ENCODE measurements around the gene SMARCA5.

Gene SMARCA5

DNA sequence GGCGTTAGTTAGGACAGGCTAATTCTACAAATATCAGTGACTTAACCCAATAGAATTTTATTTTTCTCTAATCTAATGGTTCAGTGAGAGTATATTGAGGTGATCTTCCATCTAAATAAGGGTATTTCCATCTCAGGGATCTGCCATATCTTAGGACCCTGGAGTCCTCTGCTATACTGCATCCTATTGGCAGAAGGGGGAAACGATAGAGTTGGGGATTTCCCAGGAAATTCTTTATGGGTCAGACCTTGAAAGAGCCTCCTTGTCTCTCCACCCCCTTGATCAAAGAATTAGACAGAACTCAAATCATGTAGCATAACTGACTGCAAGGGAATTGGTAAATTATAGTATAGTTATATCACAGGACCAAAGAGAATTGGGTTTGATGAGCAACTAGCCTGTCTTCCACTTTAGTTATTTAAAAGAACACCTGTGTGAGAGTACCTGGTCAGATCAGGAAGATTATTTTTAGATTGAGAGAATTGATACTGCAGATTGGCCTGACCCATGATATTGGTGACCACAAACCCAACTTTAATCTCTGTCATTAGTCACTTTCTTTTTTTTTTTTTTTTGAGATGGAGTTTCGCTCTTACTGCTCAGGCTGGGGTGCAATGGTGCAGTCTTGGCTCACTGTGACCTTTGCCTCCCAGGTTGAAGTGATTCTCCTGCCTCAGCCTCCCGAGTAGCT is 25.6 kb downstream of the SMARCA5 start:
- DNase-seq = no peak

DNA sequence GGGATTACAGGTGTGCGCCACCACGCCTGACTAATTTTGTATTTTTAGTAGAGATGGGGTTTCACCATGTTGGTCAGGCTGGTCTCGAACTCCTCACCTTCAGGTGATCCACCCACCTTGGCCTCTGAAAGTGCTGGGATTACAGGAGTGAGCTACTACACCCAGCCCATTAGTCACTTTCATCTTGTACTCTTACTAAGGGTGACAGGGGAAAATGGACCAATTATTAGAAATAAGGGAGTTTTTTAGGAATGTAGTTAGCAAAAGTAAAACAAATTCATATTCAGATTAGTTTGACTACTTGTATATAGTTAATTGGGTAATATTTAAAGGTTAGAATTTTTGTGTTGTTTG is 26.1 kb downstream of the SMARCA5 start:
- DNase-seq = no peak

DNA sequence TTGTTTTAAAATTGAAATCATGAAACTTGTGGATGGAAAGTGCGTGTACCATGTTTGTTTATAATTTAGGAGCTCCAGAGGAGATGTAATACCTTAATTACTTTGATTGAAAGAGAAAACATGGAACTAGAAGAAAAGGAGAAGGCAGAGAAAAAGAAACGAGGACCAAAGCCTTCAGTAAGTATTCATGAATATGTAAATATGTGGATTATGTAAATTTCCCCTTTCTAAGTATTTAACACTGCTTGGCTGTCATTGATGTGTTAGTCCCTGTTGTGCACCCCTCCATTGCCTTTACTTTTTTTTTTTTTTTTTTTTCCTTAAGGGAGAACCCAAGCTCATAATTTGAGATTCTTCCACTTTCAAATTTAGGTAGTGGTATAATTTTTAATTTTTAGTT is 36.4 kb downstream of the SMARCA5 start:
- DNase-seq = no peak

DNA sequence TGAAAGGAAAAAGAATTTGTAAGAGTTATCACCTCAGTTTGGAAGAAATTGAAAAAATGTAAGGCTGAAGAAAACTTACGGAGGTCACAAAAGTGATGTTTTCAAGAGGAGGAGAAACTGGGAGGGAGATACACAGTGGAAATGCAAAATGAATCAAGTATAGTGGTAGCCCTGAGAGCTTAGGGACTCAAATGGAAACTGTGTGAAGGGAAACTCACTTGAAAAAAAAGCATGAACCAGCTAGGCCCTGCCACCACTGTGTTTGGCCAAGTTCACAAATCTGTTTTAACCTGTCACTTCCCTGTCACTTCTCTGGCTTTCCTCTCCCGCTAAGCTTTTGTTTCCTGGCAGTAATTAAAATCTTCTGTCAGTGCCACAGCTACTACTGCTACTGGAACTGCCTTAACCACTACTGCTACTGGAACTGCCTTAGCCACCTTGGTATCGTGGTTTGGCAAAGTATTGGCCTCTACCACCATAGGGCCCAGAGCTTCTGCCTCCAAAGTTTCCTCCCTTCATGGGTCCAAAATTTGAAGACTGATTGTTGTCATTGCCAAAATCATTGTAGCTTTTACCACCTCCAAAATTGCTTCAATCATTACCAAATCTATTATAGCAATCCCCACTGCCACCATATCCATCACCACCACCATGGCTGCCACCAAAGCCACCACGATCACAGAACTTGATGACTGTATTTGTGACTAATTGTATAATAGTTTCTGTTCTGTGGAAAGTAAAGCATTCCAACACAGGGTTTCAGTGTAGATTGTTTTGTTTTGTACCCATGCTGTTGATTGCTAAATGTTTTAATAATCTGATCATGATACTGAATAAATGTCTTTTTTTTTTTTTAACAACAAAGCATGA is 41.5 kb downstream of the SMARCA5 start:
- no peak for DNase-seq

DNA sequence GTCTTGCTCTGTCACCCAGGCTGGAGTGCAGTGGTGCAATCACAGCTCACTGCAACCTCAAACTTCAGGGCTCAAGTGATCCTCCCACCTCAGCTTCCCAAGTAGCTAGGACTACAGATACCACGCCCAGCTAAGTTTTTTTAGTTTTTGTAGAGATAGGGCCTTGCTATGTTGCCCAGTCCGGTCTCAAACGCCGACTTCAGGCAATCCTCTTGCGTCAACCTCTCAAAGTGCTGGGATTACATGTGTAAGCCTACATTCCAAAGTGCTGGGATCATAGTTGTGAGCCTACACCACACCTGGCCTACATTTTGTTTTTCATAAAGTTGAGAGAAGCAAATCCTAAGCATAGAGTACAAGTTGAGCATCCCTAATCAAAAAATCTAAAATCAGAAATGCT is 42.2 kb downstream of the SMARCA5 start:
- DNase-seq = no peak

DNA sequence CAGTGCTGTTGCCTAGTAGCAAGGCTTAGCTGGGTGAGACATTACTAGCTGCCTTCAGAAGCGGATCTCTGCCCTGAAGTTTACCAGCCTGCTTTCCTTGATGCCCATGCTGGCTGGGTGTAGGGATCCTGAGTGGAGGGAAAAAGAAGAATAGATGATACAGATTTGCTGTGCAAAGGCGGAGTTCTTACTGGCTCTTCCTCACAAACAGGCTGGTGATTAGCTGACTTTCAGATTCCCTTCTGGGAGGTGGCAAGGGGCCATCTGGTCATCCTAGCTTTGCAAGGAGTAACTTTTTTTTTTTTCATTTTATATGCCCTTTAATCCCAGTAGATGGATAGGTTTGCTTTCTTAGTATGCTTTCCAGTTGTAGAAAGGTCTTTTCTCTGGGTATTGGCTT is 44.8 kb downstream of the SMARCA5 start:
- DNase-seq = no peak

DNA sequence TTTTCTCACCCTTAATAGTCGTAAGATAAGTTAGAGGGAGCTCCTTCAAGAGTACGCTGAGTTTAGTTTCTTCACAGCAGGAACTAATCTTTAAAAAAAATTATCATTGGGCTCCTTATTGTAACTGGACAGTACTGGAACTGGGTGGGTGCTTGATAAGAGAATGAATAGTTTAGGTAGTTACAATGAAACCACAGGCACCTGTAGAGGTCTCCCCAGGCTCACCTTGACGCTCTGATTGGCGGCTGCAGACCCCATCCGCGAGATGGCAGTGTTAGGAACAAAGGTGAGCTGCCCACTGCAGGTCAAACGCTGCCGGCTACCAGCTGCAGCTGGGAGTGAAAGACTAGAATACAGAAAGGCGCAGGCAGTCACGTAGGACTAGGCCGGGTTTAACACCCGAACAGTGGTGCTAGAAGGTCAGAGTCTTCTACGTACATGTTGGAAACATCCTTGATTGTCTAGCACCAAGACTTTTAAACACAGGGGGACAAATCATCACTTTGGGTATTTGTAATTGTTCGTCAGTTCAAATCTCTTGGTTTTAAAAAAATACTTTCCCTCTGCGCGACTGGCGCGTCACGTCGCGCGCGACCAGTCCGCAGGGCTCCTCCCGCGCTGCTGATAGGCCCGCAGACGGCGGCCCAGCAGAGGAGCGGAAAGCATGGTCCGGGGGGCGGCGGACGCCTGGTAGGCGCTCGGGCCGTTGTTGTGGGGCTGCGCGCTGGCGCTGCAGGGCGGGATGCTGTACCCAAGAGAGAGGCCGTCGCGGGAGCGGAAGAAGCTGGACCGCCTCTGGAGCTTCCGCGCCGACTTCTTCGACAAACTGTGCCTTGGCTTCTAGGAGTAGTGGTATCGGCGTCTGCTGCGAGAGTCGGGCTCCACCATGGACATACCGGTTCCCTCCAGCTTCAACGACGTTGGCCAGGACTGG is 45.6 kb downstream of the SMARCA5 start:
- DNase-seq = no peak

DNA sequence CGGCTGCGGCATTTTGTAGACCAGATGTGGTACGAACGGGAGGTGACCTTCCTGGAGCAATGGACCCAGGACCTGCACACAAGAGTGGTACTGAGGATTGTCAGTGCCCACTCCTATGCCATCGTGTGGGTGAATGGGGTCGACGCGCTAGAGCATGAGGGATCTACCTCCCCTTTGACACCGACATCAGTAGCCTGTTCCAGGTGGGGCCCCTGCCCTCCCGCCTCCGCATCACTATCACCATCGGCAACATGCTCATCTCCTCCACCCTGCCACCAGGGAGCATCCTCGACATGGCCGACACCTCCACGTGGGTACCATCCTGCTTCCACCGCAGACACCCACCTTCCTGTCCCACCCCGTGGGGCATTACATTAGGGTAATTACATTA is 46.2 kb downstream of the SMARCA5 start:
- DNase-seq = no peak

DNA sequence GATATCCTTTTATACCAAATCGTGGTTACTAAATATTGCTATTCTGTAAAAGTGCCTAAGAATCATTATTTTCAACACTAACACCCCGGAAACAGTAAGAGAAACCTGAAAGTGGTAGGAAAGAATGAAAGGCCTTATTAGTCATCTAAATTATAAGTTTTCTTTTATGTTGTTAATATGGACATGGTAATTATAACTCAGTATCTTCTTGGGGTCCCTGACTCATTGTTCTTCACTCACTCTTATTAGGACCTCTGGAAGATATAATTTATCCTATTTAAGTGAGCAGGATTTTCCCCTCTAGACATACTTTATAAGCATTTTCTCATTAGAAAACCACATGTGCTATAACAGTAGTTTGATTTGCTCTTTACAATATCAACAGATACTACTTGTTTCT is 51.0 kb downstream of the SMARCA5 start:
- no peak for DNase-seq

DNA sequence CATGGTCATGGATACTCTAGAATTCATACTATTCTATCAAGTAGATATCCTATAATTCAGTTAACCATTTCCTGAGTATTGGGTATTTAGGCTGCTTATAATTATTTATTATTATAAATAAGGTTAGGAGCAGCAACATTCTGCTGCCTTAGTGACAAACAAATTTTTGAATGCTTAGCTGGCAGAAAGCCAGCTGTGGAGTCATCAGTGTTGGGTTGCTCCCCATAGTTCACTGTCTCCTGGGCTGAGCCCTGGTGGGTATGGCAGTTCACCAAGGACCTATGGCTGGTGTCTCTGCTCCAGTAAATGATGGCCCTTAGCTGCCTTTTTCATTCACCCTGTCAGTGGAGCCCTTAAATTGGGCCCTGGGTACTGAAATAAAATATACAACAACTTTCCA is 61.8 kb downstream of the SMARCA5 start:
- no peak for DNase-seq

DNA sequence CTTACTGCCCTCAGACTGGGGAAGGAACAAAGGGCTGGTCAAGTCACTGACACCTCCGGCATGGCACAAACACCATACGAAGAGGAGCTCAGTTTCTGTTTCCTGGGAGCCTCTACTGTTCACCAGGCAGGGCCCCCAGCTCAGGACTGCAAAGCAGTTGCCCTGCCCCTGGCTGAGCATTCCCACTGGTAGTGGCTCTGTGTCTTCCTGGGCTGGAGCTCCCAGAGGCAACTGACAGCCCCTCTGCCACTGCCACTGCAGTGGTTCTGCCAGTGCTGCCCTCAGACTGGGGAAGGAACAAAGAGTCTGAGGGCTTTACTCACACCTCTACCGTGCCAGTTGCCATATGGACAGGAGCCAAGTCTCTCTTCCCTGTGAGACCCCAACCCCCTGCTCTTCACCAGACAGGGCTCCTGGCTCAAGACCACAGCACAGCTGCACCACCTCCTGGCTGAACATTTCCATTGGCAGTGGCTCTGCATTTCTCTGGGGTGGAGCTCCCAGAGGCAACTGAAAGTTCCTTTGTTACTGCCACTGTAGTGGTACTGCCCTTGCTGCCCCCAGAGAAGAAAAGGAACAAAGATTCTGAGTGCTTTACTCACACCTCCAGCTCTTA is 67.9 kb downstream of the SMARCA5 start:
- DNase-seq = no peak

DNA sequence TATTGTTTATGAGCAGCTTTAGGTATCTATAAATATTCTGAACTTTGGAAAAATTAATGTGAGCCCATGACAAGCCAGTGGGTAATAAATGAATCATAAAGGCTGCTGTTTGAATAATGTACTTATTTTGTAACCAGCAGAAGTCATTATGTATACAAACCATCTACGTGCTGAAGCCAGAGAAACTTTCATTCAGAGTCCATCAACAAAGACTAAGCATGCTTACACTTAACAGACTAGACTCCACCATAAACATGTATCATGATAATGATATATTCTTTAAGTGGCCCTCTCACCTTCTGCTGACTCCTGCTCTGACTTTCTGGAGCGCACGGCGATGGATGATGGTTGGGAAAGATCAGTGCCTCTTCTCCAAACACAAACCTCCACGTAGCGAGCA is 72.0 kb downstream of the SMARCA5 start:
- no peak for DNase-seq

DNA sequence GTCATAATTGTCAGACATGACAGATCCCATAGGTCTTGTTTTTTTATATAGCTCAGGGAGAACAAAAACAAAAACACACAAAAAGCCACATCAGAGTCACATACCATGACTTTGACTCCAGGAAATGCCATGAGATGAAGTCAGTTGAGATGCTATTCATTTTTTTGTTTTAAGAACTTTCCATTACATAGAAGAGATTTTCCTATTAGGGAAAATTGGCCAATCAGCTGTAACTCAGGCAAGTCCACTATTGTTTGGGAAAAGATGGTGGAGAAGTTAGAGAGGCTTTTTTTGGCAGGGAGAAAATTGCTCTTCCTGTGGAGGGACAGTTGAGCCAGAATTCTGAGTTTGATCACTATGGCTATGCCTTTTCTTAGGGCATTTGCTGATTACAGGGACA is 72.6 kb downstream of the SMARCA5 start:
- DNase-seq = no peak

DNA sequence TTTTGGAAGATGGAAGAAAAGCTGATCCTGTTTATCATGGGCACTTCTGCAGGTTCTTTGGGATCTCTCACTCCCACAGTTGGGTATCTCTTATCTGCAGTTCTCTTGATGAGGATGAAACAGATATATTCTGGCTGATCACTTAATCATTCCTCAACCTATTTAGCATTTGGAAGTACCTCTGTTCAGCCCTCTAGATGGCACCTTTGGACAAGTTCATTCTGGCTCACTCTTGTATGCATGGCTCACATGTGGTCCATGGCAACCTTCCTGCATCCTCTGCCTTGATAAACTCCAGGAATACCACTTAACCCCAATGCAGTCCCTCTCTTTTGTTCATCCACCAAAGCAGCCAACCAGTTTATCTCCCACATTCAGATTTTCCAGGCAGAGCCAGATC is 74.2 kb downstream of the SMARCA5 start:
- no peak for DNase-seq

DNA sequence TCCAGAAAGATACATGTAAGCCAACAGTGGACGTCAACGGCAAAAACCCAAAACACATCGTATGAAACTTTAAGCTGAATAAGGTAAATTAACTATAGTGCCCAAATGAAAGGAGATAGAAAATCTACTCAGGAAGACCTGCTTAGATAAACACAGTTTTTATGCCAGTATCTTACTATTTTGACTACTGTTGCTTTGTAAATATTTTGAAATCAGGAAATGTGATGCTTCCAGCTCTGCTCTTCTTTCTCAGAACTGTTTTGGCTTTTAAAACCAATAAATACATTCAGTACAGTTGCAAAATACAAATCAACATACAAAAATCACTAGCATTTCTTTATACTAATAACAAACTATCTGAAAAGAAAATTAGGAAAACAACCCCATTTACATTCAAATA is 83.8 kb downstream of the SMARCA5 start:
- no peak for DNase-seq

DNA sequence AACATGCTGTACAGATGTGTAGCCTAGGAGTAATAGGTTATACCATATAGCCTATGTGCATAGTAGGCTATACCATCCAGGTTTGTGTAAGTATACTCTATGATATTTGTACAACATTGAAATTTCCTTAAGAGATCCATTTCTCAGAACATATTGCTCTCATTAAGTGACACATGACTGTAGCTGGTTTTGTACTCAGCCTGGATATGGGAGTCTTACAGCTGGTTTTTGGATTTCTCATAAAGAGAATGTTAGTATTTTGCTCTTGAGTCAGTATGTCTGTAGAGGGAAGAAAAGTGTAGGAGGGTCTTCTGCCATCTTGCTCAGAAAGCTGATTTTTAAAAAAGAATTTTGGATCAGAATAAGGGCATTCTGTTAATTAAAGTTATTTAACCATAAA is 85.3 kb downstream of the SMARCA5 start:
- DNase-seq = no peak

DNA sequence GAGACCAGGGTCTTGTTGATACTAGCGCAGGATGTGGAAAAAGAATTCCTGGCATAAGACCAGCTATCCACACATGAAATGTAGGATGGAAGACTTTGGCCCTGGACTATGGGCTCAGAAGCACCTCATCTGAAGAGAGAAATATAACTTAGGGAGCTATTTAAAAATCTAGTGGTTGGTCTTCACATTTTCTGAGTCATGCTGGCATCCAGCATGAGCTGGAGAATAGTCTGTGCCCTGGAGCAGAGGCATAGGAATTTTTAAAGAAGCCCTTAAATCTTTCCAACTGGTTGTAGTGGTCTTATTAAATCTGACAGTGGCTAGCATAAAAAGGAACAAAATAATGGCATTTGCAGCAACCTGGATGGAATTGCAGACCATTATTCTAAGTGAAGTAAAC is 86.3 kb downstream of the SMARCA5 start:
- no peak for DNase-seq

DNA sequence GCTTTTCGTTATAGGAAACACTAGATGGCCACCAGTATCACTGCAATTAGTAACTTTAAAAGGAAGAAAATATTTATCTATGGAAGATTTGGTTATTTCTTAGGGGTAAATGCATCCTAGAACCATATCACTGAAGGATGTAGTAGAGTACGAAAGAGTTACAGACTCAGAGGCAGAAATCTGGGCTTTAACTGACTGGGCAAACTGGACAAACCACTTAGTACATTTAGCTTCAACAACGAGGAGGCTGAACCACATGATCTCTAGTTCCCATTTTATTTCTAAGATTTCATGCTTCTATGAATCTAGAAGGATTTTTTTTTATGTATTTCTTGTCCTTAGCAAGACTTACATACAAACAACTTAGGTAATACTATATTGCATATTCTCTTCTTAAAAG is 93.0 kb downstream of the SMARCA5 start:
- no peak for DNase-seq

Measured in NCI-H226 (cell line).